Suprapubic skin (tissue), 4 donors: ENCODE results near the gene MAD1L1. TPM values are rescaled to one million over a fixed set of nuclear protein-coding genes. Genes with fewer than 3 reads are reported as not detected.

Experiments
- DNase-seq, 2 donors: peaks; one replicate each; pipeline ENCODE4 v3.0.0-alpha.2; 2019; ENCODE audit warnings: low spot score in 2 of 2
- H3K27ac ChIP-seq: fragments of 200-600 bp; sonication (generic); one replicate; pipeline ENCODE4 v1.5.1; 2019
- H3K27me3 ChIP-seq: fragments of 200-600 bp; sonication (generic); one replicate; pipeline ENCODE4 v1.5.1; 2019
- H3K36me3 ChIP-seq: fragments of 200-600 bp; sonication (generic); one replicate; pipeline ENCODE4 v1.5.1; 2019
- H3K4me1 ChIP-seq: fragments of 200-600 bp; sonication (generic); one replicate; pipeline ENCODE4 v1.5.1; 2019
- H3K4me3 ChIP-seq: fragments of 200-600 bp; sonication (generic); one replicate; pipeline ENCODE4 v1.5.1; 2019; ENCODE audit warnings: mild to moderate bottlenecking
- H3K9me3 ChIP-seq: fragments of 200-600 bp; sonication (generic); one replicate; pipeline ENCODE4 v1.5.1; 2019
- CTCF ChIP-seq, 2 donors: fragments of 200-600 bp in 1 of 2; fragments of 450-650 bp in 1 of 2; sonication (generic) in 1 of 2; IDR thresholded peaks; one replicate each; pipeline ENCODE4 v1.5.1; 2016 to 2019; ENCODE audit warnings: antibody characterized with exemption in 2 of 2, mild to moderate bottlenecking in 1 of 2, moderate library complexity in 1 of 2
- EP300 ChIP-seq: sonication (generic); formaldehyde crosslinking; IDR thresholded peaks from one replicate; pipeline ENCODE4 v1.6.1; 2017; ENCODE audit warnings: antibody characterized with exemption
- POLR2A ChIP-seq, 2 donors: fragments of 450-650 bp; IDR thresholded peaks; one replicate each; pipeline ENCODE4 v1.6.1; 2017; ENCODE audit warnings: antibody characterized with exemption in 2 of 2, mild to moderate bottlenecking in 2 of 2, moderate library complexity in 2 of 2
- POLR2AphosphoS5 ChIP-seq, 3 donors: sonication (generic); formaldehyde crosslinking; IDR thresholded peaks; one replicate each; pipeline ENCODE4 v1.6.1; 2017; ENCODE audit warnings: antibody characterized with exemption in 3 of 3
- WGBS: methylation state at CpG from one replicate; pipeline ENCODE4 v1.1.5; 2018; 5-methylcytosine and 5-hydroxymethylcytosine counted together
- total RNA-seq, 4 donors: library from RNA; depleted of rRNA; stranded (reverse); fragments of >200 nt; gene quantifications; one replicate each; pipeline ENCODE4 v1.1.0, GENCODE V29; 2016

Gene MAD1L1
- total RNA-seq, 4 donors from 2014 or later, result 53.2 to 69.8 (median 62.2) TPM

GRCh38 chr7:1850111-1850975, 382.4 kb downstream of the MAD1L1 start:
- DNase-seq, result peak in 1 of 2 donors; percentile 52
- Histone ChIP-seq H3K9me3 (no peaks in the 10 kb centered on the region), H3K4me1 (no peaks in the 10 kb centered on the region), H3K27ac (no peak overlapping the region), H3K4me3 (no peak overlapping the region), H3K27me3 (no peaks in the 10 kb centered on the region), H3K36me3 (peaks cover 9% of the 10 kb centered on the region)
- 94% methylated on average over 20 of the region's 33 CpGs for WGBS
- TF ChIP-seq CTCF (IDR thresholded peaks at IDR 0.05) (no peak), POLR2A (IDR thresholded peaks at IDR 0.05) (no peak), POLR2AphosphoS5 (IDR thresholded peaks at IDR 0.05) (no peak), EP300 (no peak)

- WGBS, result 92% methylated on average over 21 of the region's 35 CpGs
- no peak overlapping the region for H3K27ac ChIP-seq
Observed at GRCh38 chr7:1849351-1850041, 383.2 kb downstream of the MAD1L1 start.

GRCh38 chr7:1848911-1849311, 383.8 kb downstream of the MAD1L1 start:
- WGBS, result 93% methylated on average over 10 of the region's 15 CpGs
- peak in 1 of 2 donors; percentile 35 for DNase-seq
- H3K27ac ChIP-seq, result no peak overlapping the region
- TF ChIP-seq POLR2AphosphoS5 (IDR thresholded peaks at IDR 0.05) (no peak), POLR2A (IDR thresholded peaks at IDR 0.05) (no peak), EP300 (no peak), CTCF (IDR thresholded peaks at IDR 0.05) (no peak)
- H3K27me3 ChIP-seq, result no peaks in the 10 kb centered on the region
- peaks cover 9% of the 10 kb centered on the region for H3K36me3 ChIP-seq
- H3K4me1 ChIP-seq, result no peaks in the 10 kb centered on the region
- H3K9me3 ChIP-seq, result no peaks in the 10 kb centered on the region
- H3K4me3 ChIP-seq, result no peak overlapping the region

More at GRCh38 chr7:1849351-1850041, 383.2 kb downstream of the MAD1L1 start:
- peak in 1 of 2 donors; percentile 55 for DNase-seq
- Histone ChIP-seq H3K27me3 (no peaks in the 10 kb centered on the region), H3K9me3 (no peaks in the 10 kb centered on the region), H3K36me3 (peaks cover 9% of the 10 kb centered on the region), H3K4me3 (no peak overlapping the region), H3K4me1 (no peaks in the 10 kb centered on the region)
- TF ChIP-seq CTCF (IDR thresholded peaks at IDR 0.05) (no peak), EP300 (no peak), POLR2AphosphoS5 (IDR thresholded peaks at IDR 0.05) (no peak), POLR2A (IDR thresholded peaks at IDR 0.05) (no peak)

GRCh38 chr7:1848013-1848640, 384.6 kb downstream of the MAD1L1 start:
- H3K36me3 ChIP-seq, result peaks cover 9% of the 10 kb centered on the region
- no peaks in the 10 kb centered on the region for H3K9me3 ChIP-seq
- TF ChIP-seq CTCF (IDR thresholded peaks at IDR 0.05), result no peak
- TF ChIP-seq POLR2AphosphoS5 (IDR thresholded peaks at IDR 0.05), result no peak
- TF ChIP-seq POLR2A (IDR thresholded peaks at IDR 0.05), result no peak
- TF ChIP-seq EP300, result no peak
- H3K4me3 ChIP-seq, result no peak overlapping the region
- WGBS, result 86% methylated on average over 15 of the region's 23 CpGs
- no peaks in the 10 kb centered on the region for H3K27me3 ChIP-seq
- DNase-seq, result peak in 1 of 2 donors; percentile 50
- no peaks in the 10 kb centered on the region for H3K4me1 ChIP-seq
- no peak overlapping the region for H3K27ac ChIP-seq
